HG03565 (cell line): ENCODE data around the gene PNLDC1.

Source experiments
- ATAC-seq: cut with Tn5 transposase; IDR thresholded peaks from one replicate; pipeline ENCODE4 v1.9.1; 2021; ENCODE audit warnings: mild to moderate bottlenecking, moderate library complexity; ENCODE audit not compliant: unreplicated experiment

PNLDC1 gene

DNA sequence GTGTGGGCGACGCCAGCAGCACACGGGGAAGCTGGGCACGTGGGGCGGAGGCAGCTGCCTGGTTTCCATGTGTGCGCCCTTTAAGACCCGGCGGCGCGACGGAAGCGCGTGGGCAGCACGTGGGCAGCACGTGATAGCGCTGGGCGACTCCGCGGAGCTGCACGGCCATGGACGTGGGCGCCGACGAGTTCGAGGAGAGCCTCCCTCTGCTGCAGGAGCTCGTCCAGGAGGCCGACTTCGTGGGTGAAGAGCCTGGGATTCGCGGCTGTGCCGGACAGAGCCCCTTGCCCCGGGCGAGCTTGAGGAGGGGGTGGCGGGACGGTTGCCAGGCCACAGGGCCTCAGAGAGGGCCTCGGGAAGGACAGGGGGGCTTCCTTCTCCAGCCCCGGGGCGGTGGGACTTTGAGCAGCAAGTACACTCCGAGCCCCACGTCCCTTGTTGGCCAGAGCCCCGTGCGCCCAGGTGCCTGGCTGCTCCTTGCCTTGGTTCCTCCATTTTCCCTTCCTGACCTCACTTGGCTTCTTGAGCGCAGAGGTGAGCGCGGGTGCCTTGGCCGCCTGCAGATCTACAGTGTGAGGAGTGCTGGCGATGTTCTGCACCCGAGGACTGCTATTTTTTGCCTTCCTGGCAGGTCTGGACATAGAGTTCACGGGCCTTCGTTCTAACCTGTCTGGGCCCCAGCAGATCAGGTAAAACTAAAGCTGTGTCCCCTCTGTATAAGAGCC, at the start of gene PNLDC1:
Gene PNLDC1, plus strand, starts transcription at position 136 of the 725 bp plus-strand sequence. Its CDS starts 32 bp downstream, at position 168.
- no peak for ATAC-seq

GRCh38 chr6:159751448-159751847, 48.6 kb upstream of the PNLDC1 start:
- no peak for ATAC-seq

DNA sequence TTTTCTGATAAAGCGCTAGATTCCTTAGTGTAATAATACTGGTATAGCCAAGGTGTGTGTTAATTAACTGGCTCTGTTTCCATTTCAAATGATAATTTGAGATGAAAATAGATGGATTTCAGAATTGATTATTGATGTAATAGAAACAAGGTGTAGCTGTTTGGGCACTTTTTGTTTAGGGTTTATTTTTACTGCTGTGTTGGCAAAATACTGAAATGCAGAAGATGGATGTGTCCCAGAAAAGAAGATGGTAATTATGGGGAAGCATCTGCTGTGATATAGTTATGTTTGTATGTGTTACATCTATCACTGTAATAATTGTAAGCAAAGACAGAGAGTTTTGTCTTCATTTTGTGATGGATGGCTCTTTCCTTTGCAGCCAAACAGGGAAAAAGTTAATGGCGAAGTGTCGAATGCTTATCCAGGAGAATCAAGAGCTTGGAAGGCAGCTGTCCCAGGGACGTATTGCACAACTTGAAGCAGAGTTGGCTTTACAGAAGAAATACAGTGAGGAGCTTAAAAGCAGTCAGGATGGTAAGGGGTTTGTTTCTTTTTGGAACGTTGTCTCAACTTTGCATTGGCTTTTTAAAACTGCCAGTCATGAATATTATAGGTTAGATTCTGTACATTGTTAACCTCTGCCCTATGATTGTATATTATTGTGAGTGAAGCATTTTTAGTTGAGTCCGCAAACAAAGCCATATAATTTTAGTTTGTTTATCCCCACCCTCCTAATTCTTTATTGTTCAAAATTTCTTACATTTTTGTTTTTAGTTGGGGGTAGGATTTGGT, 46.8 kb upstream of the PNLDC1 start:
- ATAC-seq = no peak

GRCh38 chr6:159754401-159754800, 45.7 kb upstream of the PNLDC1 start:
- no peak for ATAC-seq

DNA sequence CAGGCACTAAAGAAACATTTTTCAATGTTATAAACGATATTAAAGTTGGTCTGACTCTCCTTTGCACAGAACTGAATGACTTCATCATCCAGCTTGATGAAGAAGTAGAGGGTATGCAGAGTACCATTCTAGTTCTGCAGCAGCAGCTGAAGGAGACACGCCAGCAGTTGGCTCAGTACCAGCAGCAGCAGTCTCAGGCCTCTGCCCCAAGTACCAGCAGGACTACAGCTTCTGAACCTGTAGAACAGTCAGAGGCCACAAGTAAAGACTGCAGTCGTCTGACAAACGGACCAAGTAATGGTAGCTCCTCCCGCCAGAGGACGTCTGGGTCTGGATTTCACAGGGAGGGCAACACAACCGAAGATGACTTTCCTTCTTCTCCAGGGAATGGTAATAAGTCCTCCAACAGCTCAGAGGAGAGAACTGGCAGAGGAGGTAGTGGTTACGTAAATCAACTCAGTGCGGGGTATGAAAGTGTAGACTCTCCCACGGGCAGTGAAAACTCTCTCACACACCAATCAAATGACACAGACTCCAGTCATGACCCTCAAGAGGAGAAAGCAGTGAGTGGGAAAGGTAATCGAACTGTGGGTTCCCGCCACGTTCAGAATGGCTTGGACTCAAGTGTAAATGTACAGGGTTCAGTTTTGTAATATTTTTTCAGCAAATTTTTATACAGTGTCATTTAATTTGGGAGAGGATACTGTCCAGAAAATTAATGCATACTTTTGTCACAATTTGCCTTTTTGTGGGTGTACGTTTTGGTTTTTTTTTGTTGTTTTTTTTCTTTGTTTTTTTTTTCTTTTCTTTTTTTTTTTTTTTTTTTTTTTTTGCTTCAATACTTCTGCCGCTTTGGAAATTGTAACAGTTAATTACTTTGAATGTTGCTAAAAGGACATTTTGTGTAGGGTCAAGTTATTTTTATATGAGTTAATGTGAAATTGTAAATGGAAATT, 44.8 kb upstream of the PNLDC1 start:
- no peak for ATAC-seq

DNA sequence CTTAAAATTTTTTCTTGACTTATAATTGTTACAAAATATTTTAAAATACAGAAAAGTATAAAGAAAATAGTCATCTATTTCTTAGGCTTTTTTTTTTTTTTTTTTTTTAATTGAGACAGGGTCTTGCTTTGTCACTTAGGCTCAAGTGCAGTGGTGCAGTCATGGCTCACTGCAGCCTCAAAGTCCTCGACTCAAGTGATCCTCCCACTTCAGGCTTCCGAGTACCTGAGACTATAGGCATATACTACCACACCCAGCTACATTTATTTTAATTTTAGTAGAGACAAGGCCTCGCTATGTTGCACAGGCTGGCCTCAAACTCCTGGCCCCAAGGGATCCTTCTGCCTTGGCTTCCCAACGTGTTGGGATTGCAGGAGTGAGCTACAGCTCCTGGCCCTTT, 43.6 kb upstream of the PNLDC1 start:
- no peak for ATAC-seq

GRCh38 chr6:159758031-159759001, 41.8 kb upstream of the PNLDC1 start:
- ATAC-seq = no peak

DNA sequence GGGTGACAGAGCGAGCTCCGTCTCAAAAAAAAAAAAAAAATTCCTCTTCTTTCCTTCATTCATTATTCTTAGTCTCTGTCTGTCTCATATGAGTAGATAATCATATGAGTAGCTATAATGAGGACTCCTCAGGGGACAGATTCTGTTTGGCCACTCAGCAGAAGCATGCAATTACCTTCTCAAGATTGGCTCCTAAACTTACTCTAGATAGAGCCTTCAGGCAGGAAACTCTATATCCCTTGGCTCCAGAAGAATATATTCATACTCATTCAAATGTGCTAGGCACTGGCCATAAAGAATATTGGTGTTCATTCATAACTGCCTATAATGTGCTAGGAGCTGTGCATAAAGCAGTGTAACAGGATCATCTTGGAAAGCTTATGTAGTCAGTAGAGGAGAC, 40.4 kb upstream of the PNLDC1 start:
- no peak for ATAC-seq

DNA sequence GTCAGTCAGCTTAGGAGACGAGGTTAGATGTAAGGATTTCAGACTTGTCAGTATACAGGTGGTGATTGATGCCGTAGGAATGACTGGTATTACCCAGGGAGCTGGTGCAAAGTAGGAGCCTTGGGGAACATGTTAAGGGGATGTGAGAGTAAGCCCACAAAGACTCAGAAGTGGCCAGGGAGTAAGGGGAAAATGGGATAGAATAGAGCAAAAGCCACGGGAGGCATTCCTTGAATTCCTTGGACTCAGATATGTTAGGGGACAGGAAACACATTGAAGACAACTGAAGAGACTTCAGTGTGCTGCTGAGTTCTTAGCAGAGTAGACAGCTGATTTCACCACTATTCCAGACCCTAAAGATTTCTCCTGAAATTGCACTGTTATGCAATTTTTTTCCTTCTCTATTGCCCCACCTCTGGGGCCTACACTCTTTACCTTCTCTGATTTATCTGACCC, 39.4 kb upstream of the PNLDC1 start:
- ATAC-seq = no peak

- no peak for ATAC-seq
These were observed 38.8 kb upstream of the PNLDC1 start for GRCh38 chr6:159761129-159761872.

DNA sequence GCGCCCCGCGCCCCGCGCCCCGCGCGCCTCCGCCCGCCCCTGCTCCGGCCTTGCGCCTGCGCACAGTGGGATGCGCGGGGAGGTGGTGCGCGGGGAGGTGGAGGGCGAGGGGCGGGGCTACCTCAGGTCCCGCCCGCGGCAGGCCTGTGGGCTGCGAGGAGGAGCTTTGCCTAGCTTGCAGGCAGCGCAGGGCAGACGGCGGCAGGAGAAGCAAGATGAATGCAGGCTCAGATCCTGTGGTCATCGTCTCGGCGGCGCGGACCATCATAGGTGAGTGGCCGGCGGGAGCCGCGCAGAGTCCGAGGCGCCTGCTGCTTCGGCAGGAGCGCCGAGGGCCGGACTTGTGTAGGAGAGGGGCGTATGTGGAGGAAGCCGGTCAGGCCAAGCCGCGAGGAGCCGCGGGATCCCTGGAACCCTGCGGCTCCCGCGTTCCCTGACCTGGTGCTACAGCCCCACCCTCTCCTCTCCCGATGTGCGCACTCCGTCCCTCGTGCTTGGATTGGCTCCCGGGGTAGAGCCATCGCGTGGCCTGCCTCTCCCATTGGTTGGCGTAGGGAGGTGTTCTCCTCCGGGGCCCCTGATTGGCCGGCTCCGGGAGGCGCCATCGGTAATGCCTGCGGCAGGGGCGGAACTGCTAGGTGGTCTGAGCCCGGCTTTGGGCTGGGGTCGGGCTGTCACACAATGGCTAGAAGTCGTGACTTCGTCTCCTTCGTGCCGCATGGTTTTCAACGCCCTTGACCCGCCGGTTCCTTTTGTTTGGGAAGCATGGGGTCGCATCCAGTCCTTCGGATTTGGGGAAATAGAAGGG, 38.0 kb upstream of the PNLDC1 start, which contains the start of gene ACAT2:
Gene ACAT2, plus strand, starts transcription at position 173 of the 808 bp plus-strand sequence. Its CDS starts 43 bp downstream, at position 216.
- peak; percentile 94 for ATAC-seq

DNA sequence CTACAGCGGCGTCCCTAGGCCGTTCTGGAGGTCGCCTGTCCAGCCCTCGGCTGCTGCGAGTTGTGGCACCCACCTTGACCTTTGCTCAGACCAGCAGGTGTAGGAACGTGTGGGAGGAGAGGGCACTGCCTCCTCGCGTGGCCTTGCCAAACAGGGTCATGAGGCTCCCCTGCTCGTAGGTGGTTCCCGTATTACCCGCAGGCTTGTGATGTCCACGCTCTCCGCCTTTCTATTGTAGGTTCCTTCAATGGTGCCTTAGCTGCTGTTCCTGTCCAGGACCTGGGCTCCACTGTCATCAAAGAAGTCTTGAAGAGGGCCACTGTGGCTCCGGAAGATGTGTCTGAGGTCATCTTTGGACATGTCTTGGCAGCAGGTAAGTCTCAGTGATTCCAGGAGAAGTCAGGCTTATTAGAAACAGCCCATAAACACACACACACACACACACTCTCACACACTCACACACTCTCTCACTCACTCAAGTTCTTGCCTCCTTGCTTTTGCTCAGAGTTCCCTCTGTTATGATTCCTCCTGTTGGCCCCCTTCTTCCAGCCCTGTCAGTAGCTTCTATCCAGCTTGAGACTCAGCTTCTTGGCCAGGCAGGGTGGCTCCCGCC, 37.3 kb upstream of the PNLDC1 start:
- ATAC-seq = no peak

DNA sequence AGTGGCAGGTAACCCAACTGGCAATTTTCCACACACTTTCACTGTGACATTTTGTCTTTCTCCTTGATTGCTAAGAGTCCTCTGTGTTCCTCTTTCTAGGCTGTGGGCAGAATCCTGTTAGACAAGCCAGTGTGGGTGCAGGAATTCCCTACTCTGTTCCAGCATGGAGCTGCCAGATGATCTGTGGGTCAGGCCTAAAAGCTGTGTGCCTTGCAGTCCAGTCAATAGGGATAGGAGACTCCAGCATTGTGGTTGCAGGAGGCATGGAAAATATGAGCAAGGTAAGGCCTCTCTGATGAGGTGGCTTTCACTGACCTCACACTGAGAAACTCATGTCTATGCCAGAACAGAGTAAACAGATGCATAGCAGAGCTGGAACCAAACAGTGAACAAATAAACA, 33.2 kb upstream of the PNLDC1 start:
- no peak for ATAC-seq

GRCh38 chr6:159769470-159769869, 30.6 kb upstream of the PNLDC1 start:
- ATAC-seq = no peak

DNA sequence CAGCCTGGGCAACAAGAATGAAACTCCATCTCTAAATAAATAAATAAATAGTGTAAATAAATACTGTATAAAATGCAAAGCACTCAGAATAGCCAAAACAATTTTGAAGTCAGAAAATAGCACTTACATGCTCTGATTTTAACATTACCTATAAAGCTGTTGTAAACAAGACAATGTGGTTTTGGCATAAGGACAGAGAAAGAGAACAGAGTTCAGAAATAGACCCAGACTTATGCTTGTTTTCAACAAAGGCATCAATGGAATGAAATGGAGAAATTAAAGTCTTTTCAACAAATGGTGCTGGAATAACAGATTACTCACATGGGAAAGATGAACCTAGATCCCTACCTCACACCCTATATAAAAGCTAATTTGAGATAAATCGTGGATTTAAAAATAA, 27.9 kb upstream of the PNLDC1 start:
- ATAC-seq = no peak

GRCh38 chr6:159777240-159777904, 22.7 kb upstream of the PNLDC1 start:
- ATAC-seq = no peak

DNA sequence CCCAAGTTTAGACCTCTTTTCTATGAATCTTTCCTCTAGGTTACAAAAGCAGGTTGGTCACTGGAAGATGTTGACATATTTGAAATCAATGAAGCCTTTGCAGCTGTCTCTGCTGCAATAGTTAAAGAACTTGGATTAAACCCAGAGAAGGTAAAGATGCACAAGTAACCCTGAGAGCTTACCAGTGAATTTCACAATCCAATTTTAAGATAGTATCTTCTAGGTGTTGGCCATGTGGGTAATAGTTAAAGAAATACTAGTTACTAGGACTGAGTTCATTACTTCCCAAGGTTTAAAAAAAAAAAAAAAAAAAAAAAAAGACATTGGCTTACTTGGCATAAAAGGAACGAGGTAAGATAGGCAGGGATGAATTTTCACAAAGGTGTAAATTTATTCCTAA, 21.9 kb upstream of the PNLDC1 start:
- no peak for ATAC-seq
